ENCODE measurements around the gene PTOV1. TPM values are rescaled to one million over a fixed set of nuclear protein-coding genes. Genes with fewer than 3 reads are reported as not detected.

The PTOV1 gene
- total RNA-seq, 6 experiments from 2014 or later, result 157 to 176 (median 162) TPM

GRCh38 chr19:49830766-49831165 lies 20.2 kb upstream of the PTOV1 start:
- H3K4me1 Mint-ChIP-seq (ENCODE audit: low read depth), result peaks cover 9% of the 10 kb centered on the region
- DNase-seq, result no peak
- H3K27ac Mint-ChIP-seq, result no peak overlapping the region
- no peaks in the 10 kb centered on the region for H3K9me3 Mint-ChIP-seq
- peaks cover 24% of the 10 kb centered on the region for H3K36me3 Mint-ChIP-seq (ENCODE audit: low read depth)
- H3K27me3 Mint-ChIP-seq (ENCODE audit: insufficient read depth), result peaks cover 7% of the 10 kb centered on the region
- H3K4me3 Mint-ChIP-seq, result no peak overlapping the region
- no peak for TF ChIP-seq CTCF (IDR thresholded peaks at IDR 0.05)

GRCh38 chr19:49831592-49831991 lies 19.4 kb upstream of the PTOV1 start:
- H3K4me1 Mint-ChIP-seq (ENCODE audit: low read depth), result peaks cover 9% of the 10 kb centered on the region
- H3K4me3 Mint-ChIP-seq, result no peak overlapping the region
- H3K9me3 Mint-ChIP-seq, result no peaks in the 10 kb centered on the region
- no peak overlapping the region for H3K27ac Mint-ChIP-seq
- H3K36me3 Mint-ChIP-seq (ENCODE audit: low read depth), result peaks cover 20% of the 10 kb centered on the region
- TF ChIP-seq CTCF (IDR thresholded peaks at IDR 0.05), result no peak
- DNase-seq, result no peak
- peaks cover 7% of the 10 kb centered on the region for H3K27me3 Mint-ChIP-seq (ENCODE audit: insufficient read depth)

GRCh38 chr19:49832556-49832955 lies 18.4 kb upstream of the PTOV1 start:
- peaks cover 7% of the 10 kb centered on the region for H3K27me3 Mint-ChIP-seq (ENCODE audit: insufficient read depth)
- H3K27ac Mint-ChIP-seq, result peak overlapping the region; percentile 30; the same call in 1 of the 2 replicates
- TF ChIP-seq CTCF (IDR thresholded peaks at IDR 0.05), result no peak
- H3K9me3 Mint-ChIP-seq, result no peaks in the 10 kb centered on the region
- no peak overlapping the region for H3K4me3 Mint-ChIP-seq
- H3K4me1 Mint-ChIP-seq (ENCODE audit: low read depth), result peaks cover 9% of the 10 kb centered on the region
- DNase-seq, result no peak
- H3K36me3 Mint-ChIP-seq (ENCODE audit: low read depth), result peaks cover 25% of the 10 kb centered on the region

GRCh38 chr19:49833599-49833998 lies 17.4 kb upstream of the PTOV1 start:
- Mint-ChIP-seq H3K9me3 (no peaks in the 10 kb centered on the region), H3K27me3 (ENCODE audit: insufficient read depth) (peaks cover 7% of the 10 kb centered on the region), H3K36me3 (ENCODE audit: low read depth) (peaks cover 36% of the 10 kb centered on the region), H3K27ac (no peak overlapping the region), H3K4me1 (ENCODE audit: low read depth) (peaks cover 9% of the 10 kb centered on the region), H3K4me3 (no peak overlapping the region)
- DNase-seq, result no peak
- no peak for TF ChIP-seq CTCF (IDR thresholded peaks at IDR 0.05)

GRCh38 chr19:49835562-49835961 lies 15.4 kb upstream of the PTOV1 start:
- TF ChIP-seq CTCF (IDR thresholded peaks at IDR 0.05), result no peak
- Mint-ChIP-seq H3K4me1 (ENCODE audit: low read depth) (peaks cover 9% of the 10 kb centered on the region), H3K9me3 (no peaks in the 10 kb centered on the region), H3K36me3 (ENCODE audit: low read depth) (peaks cover 52% of the 10 kb centered on the region), H3K27ac (no peak overlapping the region), H3K27me3 (ENCODE audit: insufficient read depth) (peaks cover 7% of the 10 kb centered on the region), H3K4me3 (no peak overlapping the region)
- DNase-seq, result no peak
